HG03064 (cell line): ENCODE results near the gene USP43.

ENCODE experiments used
- ATAC-seq: cut with Tn5 transposase; IDR thresholded peaks from one replicate; pipeline ENCODE4 v1.9.1; 2021; ENCODE audit warnings: low read depth; ENCODE audit not compliant: unreplicated experiment

Gene USP43

GRCh38 chr17:9769036-9769695 is 123.8 kb downstream of the USP43 start:
- no peak for ATAC-seq

- ATAC-seq = no peak
Observed at GRCh38 chr17:9771465-9771864, 126.1 kb downstream of the USP43 start.

DNA sequence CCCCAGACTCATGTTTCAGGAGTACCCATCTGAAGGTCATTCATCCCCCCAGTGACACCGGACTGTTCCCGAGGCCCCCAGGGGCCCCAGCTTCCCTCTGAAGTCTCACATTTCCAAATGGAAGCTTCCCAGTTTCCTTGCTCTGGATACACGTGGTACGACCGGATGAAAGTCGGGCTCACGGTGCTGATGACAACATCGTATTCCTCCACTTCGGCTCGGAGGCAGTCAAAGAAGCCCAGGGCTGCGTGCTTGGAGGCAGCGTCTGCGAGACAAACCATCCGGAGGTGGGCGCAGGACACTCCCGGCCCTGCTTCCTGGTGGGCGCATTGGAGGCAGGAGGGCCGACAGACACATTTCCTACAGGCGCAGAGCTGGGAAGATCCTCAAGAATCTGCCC is 127.3 kb downstream of the USP43 start:
- no peak for ATAC-seq

- no peak for ATAC-seq
Observed at GRCh38 chr17:9776911-9777310, 131.6 kb downstream of the USP43 start.
